ENCODE measurements around the gene PIANP.

PIANP gene

GRCh38 chr12:6666211-6666610 lies 34.4 kb downstream of the PIANP start:
- DNase-seq, result no peak

GRCh38 chr12:6664902-6665301 lies 35.7 kb downstream of the PIANP start:
- no peak for DNase-seq

- peak; percentile 100 for DNase-seq
Measured at GRCh38 chr12:6662906-6663742, 37.5 kb downstream of the PIANP start, which contains the start of gene ING4. ING4 (minus strand) TSS chr12:6663119; CDS start chr12:6663101, 18 bp downstream.

- no peak for DNase-seq
Measured at GRCh38 chr12:6662602-6662905, 38.1 kb downstream of the PIANP start.

GRCh38 chr12:6653987-6654386 lies 46.6 kb downstream of the PIANP start:
- DNase-seq, result no peak

- no peak for DNase-seq
Measured at GRCh38 chr12:6653342-6653741, 47.3 kb downstream of the PIANP start.

GRCh38 chr12:6652391-6652790 lies 48.2 kb downstream of the PIANP start:
- no peak for DNase-seq

- no peak for DNase-seq
Measured at GRCh38 chr12:6650832-6651231, 49.8 kb downstream of the PIANP start.

GRCh38 chr12:6647083-6647604 lies 53.5 kb downstream of the PIANP start, which contains the start of gene ACRBP:
ACRBP (minus strand) TSS chr12:6647432; CDS start chr12:6647366, 66 bp downstream.
- peak; percentile 44 for DNase-seq

GRCh38 chr12:6646276-6647082 lies 54.1 kb downstream of the PIANP start:
- DNase-seq, result no peak

- DNase-seq, result no peak
Measured at GRCh38 chr12:6644903-6645302, 55.7 kb downstream of the PIANP start.

GRCh38 chr12:6644257-6644596 lies 56.4 kb downstream of the PIANP start:
- no peak for DNase-seq

Data from EL (cell line).